A673 (cell line): ENCODE data around the gene TRABD. TPM values are rescaled to one million over a fixed set of nuclear protein-coding genes. Genes with fewer than 3 reads are reported as not detected.
A peak's percentile ranks its signal among the peaks of the same experiment; 100 is the strongest.

Source experiments
- BruUV-seq: library from RNA; stranded (reverse); fragments of 400-500 nt; replicated peaks from 2 replicates; lab custom pipeline; 2021; lab: Mats Ljungman, UMichigan
- CTCF ChIA-PET: fragments of 300-600 bp; sonication (Branson Sonifier 250); formaldehyde crosslinking; loops from one replicate; lab custom pipeline; 2022; ENCODE audit warnings: antibody characterized with exemption; lab: Charles Lee
- POLR2A ChIA-PET: fragments of 300-600 bp; sonication (Branson Sonifier 250); formaldehyde crosslinking; loops from one replicate; lab custom pipeline; 2022; ENCODE audit warnings: antibody characterized with exemption; ENCODE audit not compliant: low non-redundant PET; lab: Charles Lee
- DNase-seq: peaks from one replicate; pipeline ENCODE4 v3.0.0-alpha.2; 2015; ENCODE audit warnings: low spot score
- H3K27ac ChIP-seq: fragments of 200-600 bp; sonication (generic); 2 replicates; pipeline ENCODE4 v1.5.1; 2016; ENCODE audit warnings: mixed run types, low read depth, mild to moderate bottlenecking, mixed read lengths, antibody characterized with exemption, low read length; ENCODE audit not compliant: poor library complexity, severe bottlenecking
- H3K27me3 ChIP-seq: fragments of 200-600 bp; sonication (generic); replicated peaks from 2 replicates; pipeline ENCODE4 v1.6.1; 2017; ENCODE audit warnings: mixed run types, low read depth, mild to moderate bottlenecking, mixed read lengths, antibody characterized with exemption, low read length; ENCODE audit not compliant: insufficient read depth, poor library complexity
- H3K36me3 ChIP-seq: fragments of 200-600 bp; sonication (generic); 2 replicates; pipeline ENCODE4 v1.6.1; 2016; ENCODE audit warnings: mixed run types, mild to moderate bottlenecking, mixed read lengths, antibody characterized with exemption, low read length; ENCODE audit not compliant: insufficient read depth, poor library complexity, severe bottlenecking
- H3K4me1 ChIP-seq: fragments of 200-600 bp; sonication (generic); 2 replicates; pipeline ENCODE4 v1.6.1; 2017; ENCODE audit warnings: mixed run types, mild to moderate bottlenecking, mixed read lengths, antibody characterized with exemption, low read length; ENCODE audit not compliant: insufficient read depth, poor library complexity, severe bottlenecking
- H3K4me3 ChIP-seq: fragments of 200-600 bp; sonication (generic); 2 replicates; pipeline ENCODE4 v1.5.1; 2016; ENCODE audit warnings: low read depth, mixed run types, mild to moderate bottlenecking, mixed read lengths, low read length; ENCODE audit not compliant: poor library complexity, severe bottlenecking
- H3K9me3 ChIP-seq: fragments of 200-600 bp; sonication (generic); 2 replicates; pipeline ENCODE4 v1.6.1; 2016; ENCODE audit warnings: mixed run types, low read depth, mild to moderate bottlenecking, mixed read lengths, antibody characterized with exemption, low read length; ENCODE audit not compliant: poor library complexity, severe bottlenecking
- CTCF ChIP-seq: fragments of 300-800, 200-600 bp; sonication (generic); conservative IDR thresholded peaks from 2 replicates; pipeline ENCODE4 v1.5.1; 2017; ENCODE audit warnings: low read depth, mild to moderate bottlenecking, antibody characterized with exemption, low read length, moderate library complexity, mixed read lengths
- EZH2 ChIP-seq: fragments of 200-600 bp; sonication (generic); IDR thresholded peaks from 2 replicates; pipeline ENCODE4 v1.6.1; 2017; ENCODE audit warnings: borderline replicate concordance, low read depth, mild to moderate bottlenecking, mixed read lengths, antibody characterized with exemption, low read length; ENCODE audit not compliant: poor library complexity, severe bottlenecking
- intact Hi-C: fragments of 100-400 bp; cut with micrococcal nuclease; formaldehyde crosslinking; loops from one replicate; pipeline ENCODE4 v1.10.0; 2022; ENCODE audit not compliant: unreplicated experiment
- total RNA-seq: library from RNA; stranded (reverse); gene quantifications from 2 replicates; pipeline ENCODE4 v1.2.3, GENCODE V29; 2021

Gene TRABD
- total RNA-seq, 1 experiment from 2014 or later = 63.9 TPM

- BruUV-seq = no TSS peak
- Histone ChIP-seq H3K9me3 (no peaks in the 10 kb centered on the region), H3K4me3 (no peak overlapping the region), H3K4me1 (peaks cover 14% of the 10 kb centered on the region), H3K27me3 (no peaks in the 10 kb centered on the region), H3K36me3 (peaks cover 72% of the 10 kb centered on the region), H3K27ac (no peak overlapping the region)
- no peak for DNase-seq
- intact Hi-C loops = no loop called here
- ChIA-PET POLR2A (no interaction called here), CTCF (no interaction called here)
- TF ChIP-seq EZH2 (no peak), CTCF (no peak)
These were observed 35.1 kb downstream of the TRABD start for GRCh38 chr22:50220603-50221409.

- DNase-seq = no peak
- TF ChIP-seq EZH2 (no peak), CTCF (0 out of 2 replicates have a peak, but pooled peaks have one; percentile 28)
- Histone ChIP-seq H3K9me3 (no peaks in the 10 kb centered on the region), H3K27me3 (no peaks in the 10 kb centered on the region), H3K36me3 (peaks cover 64% of the 10 kb centered on the region), H3K4me3 (no peak overlapping the region), H3K4me1 (peaks cover 14% of the 10 kb centered on the region), H3K27ac (no peak overlapping the region)
- ChIA-PET POLR2A (no interaction called here), CTCF (no interaction called here)
- no TSS peak for BruUV-seq
- intact Hi-C loops = no loop called here
These were observed 35.9 kb downstream of the TRABD start for GRCh38 chr22:50221410-50222300.

GRCh38 chr22:50222508-50222907 lies 36.8 kb downstream of the TRABD start:
- Histone ChIP-seq H3K4me3 (no peak overlapping the region), H3K9me3 (no peaks in the 10 kb centered on the region), H3K27ac (no peak overlapping the region), H3K27me3 (no peaks in the 10 kb centered on the region), H3K4me1 (peaks cover 14% of the 10 kb centered on the region), H3K36me3 (peaks cover 57% of the 10 kb centered on the region)
- ChIA-PET POLR2A (no interaction called here), CTCF (no interaction called here)
- TF ChIP-seq CTCF = no peak
- TF ChIP-seq EZH2 = no peak
- no TSS peak for BruUV-seq
- intact Hi-C loops = no loop called here
- DNase-seq = no peak
